Ishikawa (cell line): ENCODE results near the gene EYS.

ENCODE experiments used
- EP300 ChIP-seq: IDR thresholded peaks from 2 replicates; pipeline ENCODE4 v1.6.1; 2012; ENCODE audit warnings: borderline replicate concordance
- MAX ChIP-seq: IDR thresholded peaks from 2 replicates; pipeline ENCODE4 v1.6.1; 2012
- NFIC ChIP-seq: IDR thresholded peaks from 2 replicates; pipeline ENCODE4 v1.6.1; 2012
- RAD21 ChIP-seq: IDR thresholded peaks from 2 replicates; pipeline ENCODE4 v1.6.1; 2012; ENCODE audit warnings: low read depth
- TAF1 ChIP-seq: IDR thresholded peaks from 2 replicates; pipeline ENCODE4 v1.6.1; 2012; ENCODE audit warnings: low read depth, mild to moderate bottlenecking
- TEAD4 ChIP-seq: IDR thresholded peaks from 2 replicates; pipeline ENCODE4 v1.6.1; 2012
- YY1 ChIP-seq: IDR thresholded peaks from 2 replicates; pipeline ENCODE4 v1.6.1; 2012; ENCODE audit warnings: low read depth

GRCh38 chr6:64988148-64988547, 718.9 kb downstream of the EYS start:
- TF ChIP-seq RAD21: no peak
- TF ChIP-seq TAF1: no peak
- no peak for TF ChIP-seq EP300
- no peak for TF ChIP-seq MAX
- TF ChIP-seq NFIC: no peak
- 0 out of 2 replicates have a peak, but pooled peaks have one; percentile 16 for TF ChIP-seq TEAD4
- TF ChIP-seq YY1: no peak
